HepG2 (cell line): ENCODE measurements around the gene ARHGAP30. TPM values are rescaled to one million over a fixed set of nuclear protein-coding genes. Genes with fewer than 3 reads are reported as not detected.

Experiments
- BATF2 ChIP-seq: sonication (generic); formaldehyde crosslinking; IDR thresholded peaks from 2 replicates; pipeline ENCODE4 v1.8.0; 2022; ENCODE audit warnings: mild to moderate bottlenecking, missing genetic modification reagents, moderate library complexity
- GPN1 ChIP-seq: sonication (generic); formaldehyde crosslinking; IDR thresholded peaks from 2 replicates; pipeline ENCODE4 v1.5.1; 2020; ENCODE audit warnings: missing genetic modification reagents, borderline replicate concordance
- HINFP ChIP-seq: sonication (generic); formaldehyde crosslinking; IDR thresholded peaks from 2 replicates; pipeline ENCODE4 v1.4.0; 2020; ENCODE audit warnings: low read depth, mild to moderate bottlenecking, missing genetic modification reagents
- HNF1A ChIP-seq, 2 experiments: sonication (generic) in 1 of 2; formaldehyde crosslinking in 1 of 2; IDR thresholded peaks; 2 replicates each; pipeline versions ENCODE4 v1.4.0 to v1.6.1; 2016 to 2020; ENCODE audit warnings: borderline replicate concordance in 1 of 2, low read depth in 1 of 2, mild to moderate bottlenecking in 1 of 2, missing genetic modification reagents in 1 of 2
- ISL2 ChIP-seq: sonication (generic); formaldehyde crosslinking; IDR thresholded peaks from 2 replicates; pipeline ENCODE4 v1.5.0; 2020; ENCODE audit warnings: missing genetic modification reagents
- KLF11 ChIP-seq: IDR thresholded peaks from 2 replicates; pipeline ENCODE4 v1.6.1; 2016; ENCODE audit warnings: missing compliant biosample characterization
- KLF15 ChIP-seq: sonication (generic); formaldehyde crosslinking; IDR thresholded peaks from 2 replicates; pipeline ENCODE4 v1.8.1; 2023; ENCODE audit warnings: borderline replicate concordance, mild to moderate bottlenecking, inconsistent platforms, missing genetic modification reagents, mixed read lengths
- NR2F2 ChIP-seq: IDR thresholded peaks from 2 replicates; pipeline ENCODE4 v1.6.1; 2012; ENCODE audit warnings: low read depth, inconsistent platforms, borderline replicate concordance
- NR2F6 ChIP-seq, 2 experiments: IDR thresholded peaks; 2 replicates each; pipeline ENCODE4 v1.6.1; 2016; ENCODE audit warnings: antibody characterized with exemption in 1 of 2, mild to moderate bottlenecking in 1 of 2
- POGZ ChIP-seq: sonication (generic); formaldehyde crosslinking; IDR thresholded peaks from 2 replicates; pipeline ENCODE4 v1.4.0; 2020; ENCODE audit warnings: mild to moderate bottlenecking, missing genetic modification reagents
- RBM22 ChIP-seq: fragments of 200-400 bp; formaldehyde crosslinking; optimal IDR thresholded peaks from 2 replicates; pipeline ENCODE3; 2017; ENCODE audit warnings: mild to moderate bottlenecking, low read length, moderate library complexity
- RFXAP ChIP-seq: sonication (generic); formaldehyde crosslinking; IDR thresholded peaks from 2 replicates; pipeline ENCODE4 v1.4.0; 2020; ENCODE audit warnings: missing genetic modification reagents, borderline replicate concordance
- SALL1 ChIP-seq: sonication (generic); formaldehyde crosslinking; IDR thresholded peaks from 2 replicates; pipeline ENCODE4 v1.8.0; 2022; ENCODE audit warnings: mild to moderate bottlenecking, missing genetic modification reagents
- SALL2 ChIP-seq: sonication (generic); formaldehyde crosslinking; IDR thresholded peaks from 2 replicates; pipeline ENCODE4 v1.8.1; 2023; ENCODE audit warnings: mild to moderate bottlenecking, missing genetic modification reagents, inconsistent platforms
- SP1 ChIP-seq, 2 experiments: fragments of 450-650 bp in 1 of 2; sonication (generic) in 1 of 2; formaldehyde crosslinking in 1 of 2; IDR thresholded peaks; 2 replicates each; pipeline versions ENCODE4 v1.4.0 to v1.6.1; 2016 to 2020; ENCODE audit warnings: missing genetic modification reagents in 1 of 2
- TCF7L2 ChIP-seq: IDR thresholded peaks from 2 replicates; pipeline ENCODE4 v1.6.1; 2011; ENCODE audit warnings: mild to moderate bottlenecking, low read depth, low read length, moderate library complexity
- TFAP4 ChIP-seq: sonication (generic); IDR thresholded peaks from 2 replicates; pipeline ENCODE4 v1.6.1; 2016; ENCODE audit warnings: low read depth, borderline replicate concordance
- ZNF224 ChIP-seq: sonication (generic); formaldehyde crosslinking; IDR thresholded peaks from 2 replicates; pipeline ENCODE4 v1.5.0; 2020; ENCODE audit warnings: mild to moderate bottlenecking, missing genetic modification reagents
- ZNF451 ChIP-seq: sonication (generic); formaldehyde crosslinking; IDR thresholded peaks from 2 replicates; pipeline ENCODE4 v1.5.0; 2020; ENCODE audit warnings: mild to moderate bottlenecking, missing genetic modification reagents
- ZNF468 ChIP-seq: sonication (generic); formaldehyde crosslinking; IDR thresholded peaks from 2 replicates; pipeline ENCODE4 v1.8.0; 2022; ENCODE audit warnings: mild to moderate bottlenecking, moderate library complexity, missing genetic modification reagents
- ZNF761 ChIP-seq: sonication (generic); formaldehyde crosslinking; conservative IDR thresholded peaks from 2 replicates; pipeline ENCODE4 v1.4.0; 2020; ENCODE audit warnings: mild to moderate bottlenecking, missing genetic modification reagents
- ZSCAN22 ChIP-seq: sonication (generic); formaldehyde crosslinking; IDR thresholded peaks from 2 replicates; pipeline ENCODE4 v1.4.0; 2020; ENCODE audit warnings: mild to moderate bottlenecking, missing genetic modification reagents
- polyA plus RNA-seq, 8 experiments: library from polyadenylated mRNA; depleted of rRNA in 3 of 8; stranded (reverse) in 7 of 8; unstranded in 1 of 8; fragments of >200 nt; fragmentation: Illumina TruSeq in 4 of 8; extraction: Trizol in 4 of 8; gene quantifications; 2 replicates each; pipeline versions ENCODE4 v1.2.1 to v1.2.3, GENCODE V29; 2011 to 2016; ENCODE audit warnings: low read depth in 4 of 8, missing spikeins in 1 of 8, mixed read lengths in 1 of 8; ENCODE audit not compliant: insufficient read depth in 1 of 8
- total RNA-seq, 5 experiments: library from RNA; depleted of rRNA; stranded (reverse); fragments of >200 nt; fragmentation: Illumina TruSeq; extraction: Trizol; gene quantifications; 2 replicates each; pipeline ENCODE4 v1.2.3, GENCODE V29; 2016; ENCODE audit warnings: low read depth in 1 of 5

Gene ARHGAP30
- total and polyA plus RNA-seq, 2 of the 13 experiments (the other 11 are each of a cell fraction or from before 2014, with no cell fraction given): 0.13 to 0.20 TPM

- peak; percentile 40; the same call in 1 of the 2 replicates for TF ChIP-seq ZNF761 (CRISPR knock-in tag)
- TF ChIP-seq SALL1 (CRISPR knock-in tag): peak; percentile 47
- no peak for TF ChIP-seq TCF7L2
- TF ChIP-seq ZSCAN22 (CRISPR knock-in tag): no peak
- no peak for TF ChIP-seq NR2F6 (IDR thresholded peaks at IDR 0.05)
- TF ChIP-seq NR2F6 (CRISPR knock-in tag; IDR thresholded peaks at IDR 0.05): no peak
- TF ChIP-seq TFAP4: peak; percentile 72; the same call in 1 of the 2 replicates
- 0 out of 2 replicates have a peak, but pooled peaks have one; percentile 40 for TF ChIP-seq ZNF451 (CRISPR knock-in tag)
- TF ChIP-seq ZNF468 (CRISPR knock-in tag): no peak
- TF ChIP-seq RBM22: peak; percentile 98
- no peak for TF ChIP-seq BATF2 (CRISPR knock-in tag)
- no peak for TF ChIP-seq NR2F2
- no peak for TF ChIP-seq SP1 (IDR thresholded peaks at IDR 0.05)
- peak; percentile 34; the same call in 1 of the 2 replicates for TF ChIP-seq SP1 (CRISPR knock-in tag; IDR thresholded peaks at IDR 0.05)
- no peak for TF ChIP-seq GPN1 (CRISPR knock-in tag)
- peak; percentile 54; the same call in 1 of the 2 replicates for TF ChIP-seq HINFP
- no peak for TF ChIP-seq KLF15 (CRISPR knock-in tag)
- peak; percentile 18; the same call in 1 of the 2 replicates for TF ChIP-seq SALL2 (CRISPR knock-in tag)
- 0 out of 2 replicates have a peak, but pooled peaks have one; percentile 24 for TF ChIP-seq ISL2
- no peak for TF ChIP-seq KLF11 (CRISPR knock-in tag)
- TF ChIP-seq ZNF224: no peak
- 0 out of 2 replicates have a peak, but pooled peaks have one; percentile 39 for TF ChIP-seq RFXAP (CRISPR knock-in tag)
- no peak for TF ChIP-seq HNF1A (IDR thresholded peaks at IDR 0.05; ENCODE audit: low read depth)
- TF ChIP-seq HNF1A (CRISPR knock-in tag; IDR thresholded peaks at IDR 0.05; ENCODE audit: borderline replicate concordance): 0 out of 2 replicates have a peak, but pooled peaks have one; percentile 36
- 0 out of 2 replicates have a peak, but pooled peaks have one; percentile 15 for TF ChIP-seq POGZ
Observed at GRCh38 chr1:161098210-161099068, 28.7 kb upstream of the ARHGAP30 start, which contains the start of gene KLHDC9 (continued).
